Endothelial cell of umbilical vein (primary cell): ENCODE results near the gene C1QTNF9B. TPM values are rescaled to one million over a fixed set of nuclear protein-coding genes. Genes with fewer than 3 reads are reported as not detected.

Experiments
- BruUV-seq: library from RNA; stranded (reverse); fragments of 400-500 nt; replicated peaks from 2 replicates; lab custom pipeline; 2021; lab: Mats Ljungman, UMichigan
- CTCF ChIA-PET: fragments of 300-600, 350-600 bp; sonication (Branson Sonifier 250); formaldehyde crosslinking; loops from one replicate; lab custom pipeline; 2021; ENCODE audit warnings: antibody characterized with exemption, inconsistent platforms; lab: Charles Lee
- POLR2A ChIA-PET: fragments of 300-600, 350-600 bp; sonication (Branson Sonifier 250); formaldehyde crosslinking; loops from one replicate; lab custom pipeline; 2021; ENCODE audit warnings: antibody characterized with exemption, inconsistent platforms; lab: Charles Lee
- DNase-seq: peaks from one replicate; pipeline ENCODE4 v3.0.0-alpha.2; 2011; ENCODE audit warnings: low read depth, low spot score
- FAIRE-seq: peaks from 2 replicates; lab custom pipeline; 2011; peaks lifted over from hg19 to GRCh38; lab: Jason Lieb, UNC
- H2AFZ ChIP-seq: 2 replicates; pipeline ENCODE4 v1.6.0; 2012; ENCODE audit warnings: low read depth, low read length, control low read depth, inconsistent platforms
- H3K27ac ChIP-seq: 2 replicates; pipeline ENCODE4 v1.5.1; 2011; ENCODE audit warnings: low read depth, mild to moderate bottlenecking, control low read depth, low read length, moderate library complexity; ENCODE audit not compliant: insufficient read depth
- H3K27me3 ChIP-seq, 2 experiments: 2 replicates each; pipeline versions ENCODE4 v1.6.0 to v1.6.1; 2011; ENCODE audit warnings: low read length in 2 of 2, mixed read lengths in 1 of 2; ENCODE audit not compliant: control insufficient read depth in 2 of 2, insufficient read depth in 2 of 2
- H3K36me3 ChIP-seq, 2 experiments: 2 replicates in 1 of 2; 3 replicates in 1 of 2; pipeline ENCODE4 v1.5.1; 2011; ENCODE audit warnings: low read length in 2 of 2, mild to moderate bottlenecking in 1 of 2, moderate library complexity in 1 of 2; ENCODE audit not compliant: control insufficient read depth in 2 of 2, insufficient read depth in 2 of 2; ENCODE audit errors: extremely low read depth in 1 of 2
- H3K4me1 ChIP-seq: 3 replicates; pipeline ENCODE4 v1.5.1; 2011; ENCODE audit warnings: mild to moderate bottlenecking, low read length; ENCODE audit not compliant: control insufficient read depth, insufficient read depth; ENCODE audit errors: extremely low read depth
- H3K4me2 ChIP-seq: 2 replicates; pipeline ENCODE4 v1.6.1; 2011; ENCODE audit warnings: low read length, control low read depth, mixed read lengths; ENCODE audit not compliant: insufficient read depth
- H3K4me3 ChIP-seq, 3 experiments: fragments of 200-600 bp in 1 of 3; sonication (generic), shearing (Covaris generic) in 1 of 3; replicated peaks in 1 of 3; 2 replicates each; pipeline ENCODE4 v1.5.1; 2011 to 2016; ENCODE audit warnings: control low read depth in 3 of 3, low read length in 3 of 3, mild to moderate bottlenecking in 2 of 3, inconsistent platforms in 1 of 3, low read depth in 1 of 3, moderate library complexity in 1 of 3; ENCODE audit not compliant: insufficient read depth in 1 of 3
- H3K79me2 ChIP-seq: 2 replicates; pipeline ENCODE4 v1.6.0; 2012; ENCODE audit warnings: low read length, inconsistent platforms; ENCODE audit not compliant: control insufficient read depth, insufficient read depth
- H3K9ac ChIP-seq: replicated peaks from 2 replicates; pipeline ENCODE3; 2011; ENCODE audit warnings: low read length, control low read depth; ENCODE audit not compliant: insufficient read depth; ENCODE audit errors: extremely low read depth
- H3K9me1 ChIP-seq: replicated peaks from 3 replicates; pipeline ENCODE4 v1.6.0; 2011; ENCODE audit warnings: mild to moderate bottlenecking, low read length; ENCODE audit not compliant: control insufficient read depth, insufficient read depth; ENCODE audit errors: extremely low read depth
- H3K9me3 ChIP-seq: replicated peaks from 2 replicates; pipeline ENCODE4 v1.5.1; 2012; ENCODE audit warnings: low read length, inconsistent platforms; ENCODE audit not compliant: control insufficient read depth, insufficient read depth
- H4K20me1 ChIP-seq: replicated peaks from 2 replicates; pipeline ENCODE3; 2011; ENCODE audit warnings: mild to moderate bottlenecking, low read length; ENCODE audit not compliant: control insufficient read depth, insufficient read depth; ENCODE audit errors: extremely low read depth
- EZH2 ChIP-seq: IDR thresholded peaks from 2 replicates; pipeline ENCODE4 v1.6.1; 2012; ENCODE audit warnings: borderline replicate concordance, low read depth, mild to moderate bottlenecking, moderate library complexity, low read length, inconsistent platforms; ENCODE audit not compliant: severe bottlenecking
- FOS ChIP-seq: IDR thresholded peaks from 2 replicates; pipeline ENCODE4 v1.6.1; 2011; ENCODE audit warnings: mild to moderate bottlenecking, low read length, moderate library complexity, borderline replicate concordance; ENCODE audit not compliant: insufficient read depth
- GATA2 ChIP-seq: IDR thresholded peaks from 2 replicates; pipeline ENCODE4 v1.7.0; 2011; ENCODE audit warnings: low read depth, mild to moderate bottlenecking, moderate library complexity, mixed read lengths, low read length; ENCODE audit not compliant: insufficient read length, insufficient read depth
- JUN ChIP-seq: IDR thresholded peaks from 2 replicates; pipeline ENCODE4 v1.6.1; 2011; ENCODE audit warnings: borderline replicate concordance, low read depth; ENCODE audit not compliant: insufficient read length, insufficient read depth
- MYC ChIP-seq: IDR thresholded peaks from one replicate; pipeline ENCODE4 v1.6.1; 2011; ENCODE audit warnings: mild to moderate bottlenecking, low read depth, low read length
- POLR2A ChIP-seq: IDR thresholded peaks from 2 replicates; pipeline ENCODE4 v1.6.1; 2012; ENCODE audit warnings: low read depth, mild to moderate bottlenecking, control low read depth, low read length
- POLR2AphosphoS5 ChIP-seq: IDR thresholded peaks from 2 replicates; pipeline ENCODE4 v1.6.1; 2012; ENCODE audit warnings: low read depth, mild to moderate bottlenecking, control low read depth, low read length, moderate library complexity; ENCODE audit not compliant: insufficient read depth
- dilution Hi-C: fragments of 300-500 bp; cut with MboI; formaldehyde crosslinking; loops from one replicate; pipeline ENCODE4 v1.15.0; 2019; ENCODE audit warnings: low sequenced_read_pairs; ENCODE audit not compliant: extremely low pct_ligation_motif_present
- intact Hi-C: fragments of 100-400 bp; cut with micrococcal nuclease; formaldehyde crosslinking; loops from one replicate; pipeline ENCODE4 v1.10.0; 2022
- polyA plus RNA-seq, 4 experiments: library from polyadenylated mRNA; depleted of rRNA in 3 of 4; stranded (reverse) in 3 of 4; unstranded in 1 of 4; fragments of >200 nt; gene quantifications; 2 replicates each; pipeline versions ENCODE4 v1.2.1 to v1.2.3, GENCODE V29; 2011 to 2012; ENCODE audit warnings: missing spikeins in 1 of 4
- total RNA-seq: library from RNA; stranded (reverse); gene quantifications from 2 replicates; pipeline ENCODE4 v1.2.3, GENCODE V29; 2021
- TF ChIP-seq, protein P1 (sequence below), 2 donors: IDR thresholded peaks; 1 replicate in 1 of 2; 2 replicates in 1 of 2; pipeline ENCODE4 v1.5.1; 2011; ENCODE audit warnings: low read length in 2 of 2, mild to moderate bottlenecking in 2 of 2, moderate library complexity in 2 of 2, control low read depth in 1 of 2, inconsistent platforms in 1 of 2, low read depth in 1 of 2; ENCODE audit not compliant: insufficient read depth in 1 of 2; ENCODE audit errors: extremely low read depth in 1 of 2
- TF ChIP-seq, protein P2 (sequence below): IDR thresholded peaks from 2 replicates; pipeline ENCODE4 v1.6.1; 2011; ENCODE audit not compliant: insufficient read depth, insufficient read length

C1QTNF9B gene
- total and polyA plus RNA-seq, 2 donors (not counting 3 experiments of a cell fraction or from before 2014, with no cell fraction given): 0.06 TPM; not detected in 1

DNA sequence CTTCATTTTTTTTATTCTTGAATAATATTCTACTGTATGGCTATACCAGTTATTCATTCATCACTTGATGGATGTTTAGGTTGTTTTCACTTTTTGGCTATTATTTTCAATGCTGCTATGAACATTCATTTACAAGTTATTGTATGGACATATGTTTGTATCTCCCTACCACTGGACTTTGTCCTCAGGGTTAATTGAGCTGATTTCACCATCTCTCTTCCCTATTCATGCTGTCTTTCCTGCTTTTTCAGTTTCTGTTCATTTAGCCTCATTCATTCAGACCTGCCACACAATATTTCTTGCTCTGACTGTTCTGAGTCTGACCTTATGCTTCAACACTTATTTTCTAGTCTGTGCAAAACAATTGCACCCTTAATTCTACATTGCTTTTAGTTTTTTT, 12.3 kb upstream of the C1QTNF9B start:
- DNase-seq (no peak), FAIRE-seq (no peak)
- no TSS peak for BruUV-seq
- Histone ChIP-seq H3K36me3 (no peaks in the 10 kb centered on the region), H3K27ac (no peak overlapping the region), H3K4me3 (no peak overlapping the region), H3K9ac (no peak overlapping the region), H3K27me3 (no peaks in the 10 kb centered on the region), H4K20me1 (no peaks in the 10 kb centered on the region), H3K4me2 (no peak overlapping the region), H2AFZ (no peak overlapping the region), H3K79me2 (no peaks in the 10 kb centered on the region), H3K9me3 (no peaks in the 10 kb centered on the region), H3K4me1 (no peaks in the 10 kb centered on the region), H3K9me1 (no peaks in the 10 kb centered on the region)
- dilution Hi-C loops (no loop called here), intact Hi-C loops (no loop called here)
- ChIA-PET CTCF (interaction anchor here (0.8 to 1.3 kb wide), 2 partner anchors 50 to 319 kb away, joined by 3 to 5 read pairs; no protein-coding TSS in a partner anchor), POLR2A (interaction anchor here (0.6 kb wide), 1 partner anchor 251 kb away, joined by 6 read pairs; the partner anchor contains the start of gene SPATA13)
- TF ChIP-seq MYC (no peak), GATA2 (no peak), POLR2A (no peak), FOS (no peak), JUN (no peak), EZH2 (no peak), POLR2AphosphoS5 (no peak)
- TF ChIP-seq, protein P1, sequence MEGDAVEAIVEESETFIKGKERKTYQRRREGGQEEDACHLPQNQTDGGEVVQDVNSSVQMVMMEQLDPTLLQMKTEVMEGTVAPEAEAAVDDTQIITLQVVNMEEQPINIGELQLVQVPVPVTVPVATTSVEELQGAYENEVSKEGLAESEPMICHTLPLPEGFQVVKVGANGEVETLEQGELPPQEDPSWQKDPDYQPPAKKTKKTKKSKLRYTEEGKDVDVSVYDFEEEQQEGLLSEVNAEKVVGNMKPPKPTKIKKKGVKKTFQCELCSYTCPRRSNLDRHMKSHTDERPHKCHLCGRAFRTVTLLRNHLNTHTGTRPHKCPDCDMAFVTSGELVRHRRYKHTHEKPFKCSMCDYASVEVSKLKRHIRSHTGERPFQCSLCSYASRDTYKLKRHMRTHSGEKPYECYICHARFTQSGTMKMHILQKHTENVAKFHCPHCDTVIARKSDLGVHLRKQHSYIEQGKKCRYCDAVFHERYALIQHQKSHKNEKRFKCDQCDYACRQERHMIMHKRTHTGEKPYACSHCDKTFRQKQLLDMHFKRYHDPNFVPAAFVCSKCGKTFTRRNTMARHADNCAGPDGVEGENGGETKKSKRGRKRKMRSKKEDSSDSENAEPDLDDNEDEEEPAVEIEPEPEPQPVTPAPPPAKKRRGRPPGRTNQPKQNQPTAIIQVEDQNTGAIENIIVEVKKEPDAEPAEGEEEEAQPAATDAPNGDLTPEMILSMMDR (IDR thresholded peaks at IDR 0.05; ENCODE audit: extremely low read depth in 1 of 2, insufficient read depth in 1 of 2, low read depth in 1 of 2, low read length in 2 of 2): no peak
- TF ChIP-seq, protein P2, sequence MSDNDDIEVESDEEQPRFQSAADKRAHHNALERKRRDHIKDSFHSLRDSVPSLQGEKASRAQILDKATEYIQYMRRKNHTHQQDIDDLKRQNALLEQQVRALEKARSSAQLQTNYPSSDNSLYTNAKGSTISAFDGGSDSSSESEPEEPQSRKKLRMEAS: no peak
